Activated CD8-positive, alpha-beta memory T cell treated with anti-CD3 and anti-CD28 coated beads for 24 hours (primary cell): ENCODE results near the gene AK8.

Experiments used
- DNase-seq: peaks from one replicate; pipeline ENCODE4 v3.0.0-alpha.2; 2020

AK8 gene

DNA sequence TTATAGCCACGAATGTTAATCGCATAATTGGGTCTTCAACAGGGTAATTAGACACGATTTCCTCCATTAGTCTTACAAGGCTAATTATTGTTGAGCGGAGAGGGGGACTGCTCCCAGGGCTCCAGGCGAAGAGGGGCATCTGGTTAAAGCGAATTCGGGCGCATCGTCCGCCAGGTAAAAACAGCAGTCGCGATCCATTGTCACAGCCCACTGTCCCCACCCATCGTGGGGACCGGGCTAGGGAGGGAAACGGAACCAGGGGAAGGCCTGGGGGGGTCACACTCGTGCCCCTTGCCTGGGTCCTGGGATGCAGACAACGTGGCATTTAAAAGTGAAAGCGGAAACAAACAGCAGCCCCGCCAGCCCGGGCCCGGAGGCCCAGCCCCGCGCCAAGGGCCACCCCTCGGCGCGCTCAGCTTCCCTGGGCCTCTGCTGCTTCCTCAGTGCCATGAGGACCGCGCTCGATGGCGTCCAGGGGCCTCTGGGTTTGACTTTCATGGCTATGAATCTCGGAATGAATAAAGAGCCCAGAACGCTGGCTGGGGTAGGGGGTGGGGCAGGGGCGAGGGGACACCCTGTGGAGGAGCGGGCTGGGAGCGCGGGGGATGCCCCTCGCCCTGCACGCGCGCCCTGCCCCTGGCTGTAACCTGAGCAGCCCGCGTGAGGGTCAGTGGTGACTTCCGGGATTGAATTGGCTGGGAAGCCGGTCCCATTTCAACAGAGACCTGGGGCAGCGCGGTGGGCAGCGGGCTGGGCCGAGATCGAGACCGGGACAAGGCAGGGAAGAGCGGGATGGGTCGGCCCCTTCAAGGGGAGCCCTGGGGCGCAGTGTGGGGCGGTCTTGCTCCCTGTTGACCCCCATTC, 107.9 kb downstream of the AK8 start:
- peak; percentile 89 for DNase-seq

DNA sequence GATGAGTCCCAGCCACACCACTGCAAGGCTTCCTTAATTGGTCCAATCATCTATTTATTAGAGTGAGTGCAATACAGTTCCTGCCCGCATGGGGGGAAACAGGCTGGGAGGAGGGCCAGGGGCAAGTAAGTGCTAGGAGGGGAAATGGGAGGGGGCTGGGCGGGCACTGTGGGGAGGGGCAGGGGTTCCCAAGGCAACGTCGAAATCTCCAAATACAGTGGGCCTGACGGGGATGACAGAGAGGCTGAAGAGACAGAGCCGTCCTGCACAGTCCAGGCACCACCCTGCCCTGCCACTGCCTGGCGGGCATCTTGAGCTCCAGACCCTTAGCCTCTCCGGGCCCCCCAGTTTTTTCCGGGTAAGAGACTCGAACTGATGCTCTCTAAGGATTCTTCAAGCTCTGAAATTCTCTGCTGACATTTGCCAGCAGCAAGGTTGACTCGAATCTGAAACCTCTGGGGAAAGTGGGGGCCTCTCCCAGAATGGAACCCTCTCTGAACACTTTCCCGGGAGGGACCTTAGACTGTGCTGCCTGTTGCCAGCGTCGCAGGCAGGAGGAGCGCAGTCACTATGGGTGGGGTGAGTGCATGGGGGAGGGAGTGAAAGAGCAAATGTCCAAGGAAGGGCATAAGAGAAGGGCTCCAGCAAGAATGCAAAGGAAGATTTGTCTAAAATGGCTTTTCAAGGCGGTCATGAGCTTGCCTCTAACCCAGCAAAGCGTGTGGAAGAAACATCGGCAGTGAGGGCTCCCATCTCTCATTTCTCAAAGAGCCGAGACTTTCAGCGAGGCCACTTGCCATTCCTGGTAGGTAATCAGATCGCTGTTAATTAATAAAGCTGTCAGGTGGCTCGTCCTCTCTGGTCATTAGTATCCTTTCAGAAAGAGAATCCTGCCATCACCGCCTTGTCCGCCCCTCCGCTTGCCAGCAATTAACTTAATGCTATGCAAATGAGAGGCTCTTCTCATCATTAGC, 108.9 kb downstream of the AK8 start:
- peak; percentile 79 for DNase-seq

DNA sequence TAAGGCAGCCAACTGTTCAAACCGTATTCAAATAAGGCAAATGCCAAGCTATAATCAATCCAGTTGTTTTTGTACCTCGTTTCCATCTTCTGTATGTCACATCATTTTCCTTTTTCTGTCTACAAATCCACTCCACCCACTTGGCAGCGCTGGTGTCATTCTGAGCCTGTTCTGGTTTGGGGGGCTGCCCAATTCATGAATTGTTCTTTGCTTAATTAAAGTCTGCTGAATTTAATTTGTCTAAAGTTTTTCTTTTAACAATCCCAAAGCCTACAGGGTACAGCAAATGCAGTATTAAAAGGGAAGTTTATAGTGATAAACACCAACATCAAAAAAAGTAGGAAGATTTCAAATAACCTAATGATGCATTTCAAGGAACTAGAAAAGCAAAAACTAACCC, 114.5 kb downstream of the AK8 start:
- no peak for DNase-seq

DNA sequence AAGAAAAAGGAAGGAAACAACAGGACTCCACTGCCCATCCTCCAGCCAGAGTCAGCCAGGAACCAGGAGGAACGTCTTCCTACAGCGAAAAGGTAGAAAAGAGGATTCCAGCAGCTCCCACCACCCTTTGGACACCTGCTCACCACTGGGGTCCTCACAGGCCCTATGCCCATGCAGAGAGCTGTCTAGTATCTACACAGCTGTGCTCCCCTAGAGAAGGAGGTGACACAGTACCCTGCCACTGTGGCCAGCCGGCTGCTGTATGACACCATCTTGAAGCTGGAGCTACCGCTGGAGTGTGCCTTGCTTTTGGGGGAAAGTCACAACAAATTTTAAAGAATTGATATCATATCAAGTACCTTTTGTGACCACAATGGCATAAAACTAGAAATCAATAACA, 115.2 kb downstream of the AK8 start:
- DNase-seq, result no peak

DNA sequence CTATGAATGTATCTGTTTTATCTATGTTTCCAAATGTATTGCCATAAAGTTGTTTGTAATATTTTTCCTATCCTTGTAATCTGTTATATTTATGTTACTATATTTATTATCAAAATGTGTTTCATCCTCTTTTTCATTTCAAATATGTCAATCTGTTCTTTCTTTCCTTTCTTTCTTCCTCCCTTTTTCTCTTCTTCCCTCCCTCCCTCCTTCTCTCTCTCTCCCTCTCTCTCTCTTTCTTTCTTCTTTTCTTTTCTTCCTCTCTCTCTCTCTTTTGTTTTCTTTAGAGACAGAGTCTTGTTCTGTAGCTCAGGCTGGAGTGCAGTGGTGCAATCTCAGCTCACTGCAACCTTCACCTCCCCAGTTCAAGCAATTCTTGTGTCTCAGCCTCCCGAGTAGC, 116.5 kb downstream of the AK8 start:
- no peak for DNase-seq

DNA sequence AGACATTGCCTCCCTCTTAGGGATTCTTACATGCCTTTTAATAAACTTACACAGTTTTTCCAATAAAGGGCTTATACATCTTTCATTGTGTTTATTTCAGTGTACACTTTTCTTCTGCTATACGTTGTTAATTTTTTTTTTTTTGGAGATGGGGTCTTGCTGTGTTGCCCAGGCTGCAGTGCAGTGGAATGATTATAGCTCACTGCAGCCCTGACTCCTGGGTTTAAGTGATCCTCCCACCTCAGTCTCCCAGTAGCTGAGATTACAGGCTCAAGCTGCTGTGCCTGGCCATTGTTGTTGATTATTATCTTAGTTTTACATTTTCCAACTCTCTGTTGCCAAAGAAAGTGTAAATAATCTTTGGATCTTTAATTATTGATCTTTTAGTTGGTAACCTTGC, 118.0 kb downstream of the AK8 start:
- no peak for DNase-seq

DNA sequence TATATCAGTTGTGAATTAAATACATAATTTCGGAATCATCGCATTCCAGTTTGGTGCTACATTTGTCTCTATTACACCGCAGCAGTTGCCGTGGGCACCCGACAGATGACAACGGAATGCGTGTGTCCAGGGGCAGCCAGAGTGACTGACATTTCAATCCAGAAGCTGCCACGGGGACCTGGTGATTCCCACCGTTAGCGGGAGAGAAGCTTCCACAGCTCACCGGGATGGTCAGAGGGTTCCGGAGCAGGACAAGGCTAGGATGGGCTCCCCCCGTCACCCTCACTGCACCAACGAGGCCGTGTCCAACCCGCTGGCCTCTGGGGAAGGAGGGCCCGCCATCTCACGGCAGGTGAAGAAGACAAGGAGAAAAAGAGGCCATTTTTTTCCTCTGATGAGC, 121.1 kb downstream of the AK8 start:
- no peak for DNase-seq

DNA sequence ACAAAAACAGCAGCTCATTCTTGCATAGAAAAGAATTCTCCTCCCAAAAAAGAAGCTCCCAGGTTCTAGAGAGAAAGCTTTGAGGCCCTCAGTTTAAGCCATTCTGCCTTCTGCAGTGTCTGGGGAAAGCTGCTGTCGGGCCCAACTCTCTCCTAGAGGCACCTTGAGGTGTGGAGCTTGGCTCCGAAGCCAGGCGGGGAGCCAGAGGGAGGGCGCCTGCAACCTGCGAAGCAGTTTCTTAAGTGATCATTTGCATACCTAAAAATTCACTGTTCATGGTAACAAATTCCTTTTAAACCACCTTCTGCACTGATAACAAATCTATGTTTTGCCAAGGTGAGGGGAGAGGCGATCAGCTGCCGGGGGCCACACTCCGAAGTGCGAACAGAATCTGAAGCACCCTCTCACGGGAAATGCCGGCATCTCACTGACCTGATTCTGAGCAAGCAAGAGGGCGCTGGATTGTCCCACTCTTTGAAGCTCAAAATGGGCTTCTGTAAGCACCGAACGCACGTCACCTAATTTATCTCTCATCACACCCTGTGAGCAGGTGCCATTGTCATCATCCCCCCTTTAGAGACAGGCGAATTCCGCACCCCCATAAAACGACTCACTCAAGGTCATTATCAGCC, 121.8 kb downstream of the AK8 start:
- no peak for DNase-seq

DNA sequence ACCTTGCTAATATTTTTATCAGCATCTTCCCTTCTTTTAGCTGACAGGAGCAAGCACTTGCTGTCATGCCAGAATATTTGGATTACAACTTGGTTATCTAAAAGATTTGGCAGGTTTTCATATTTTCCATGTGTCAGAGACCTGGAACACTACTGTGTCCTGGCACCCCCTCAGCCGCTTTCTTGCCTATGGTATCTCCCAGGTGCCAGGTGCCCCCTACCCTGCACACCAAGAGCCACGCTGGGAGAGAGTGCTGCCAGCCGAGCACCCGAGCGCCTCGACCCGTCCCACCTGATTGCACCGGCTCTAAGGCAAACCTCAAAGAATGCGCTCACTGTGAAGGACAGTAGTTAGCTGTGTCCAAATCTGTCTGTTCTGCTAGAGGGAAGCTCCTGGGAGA, 123.0 kb downstream of the AK8 start:
- no peak for DNase-seq

DNA sequence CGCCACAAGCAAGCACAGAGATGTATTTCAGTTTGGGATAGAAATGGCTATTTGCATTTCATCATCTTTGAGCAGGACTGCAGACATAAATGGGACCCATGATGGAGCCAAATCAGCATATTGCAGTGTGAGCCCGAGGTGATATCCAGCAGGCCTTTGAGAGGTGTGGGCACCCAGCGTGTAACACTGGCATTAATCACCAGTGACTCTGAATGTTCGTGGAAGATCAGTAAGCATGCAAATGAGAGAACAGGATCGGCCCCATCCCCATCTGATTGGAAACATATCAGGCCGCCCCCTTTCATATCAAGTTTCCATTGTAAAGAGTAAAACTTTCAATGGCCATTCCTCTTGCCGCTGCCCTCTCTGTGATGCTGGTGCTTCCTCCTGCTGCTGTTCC, 123.8 kb downstream of the AK8 start:
- no peak for DNase-seq

DNA sequence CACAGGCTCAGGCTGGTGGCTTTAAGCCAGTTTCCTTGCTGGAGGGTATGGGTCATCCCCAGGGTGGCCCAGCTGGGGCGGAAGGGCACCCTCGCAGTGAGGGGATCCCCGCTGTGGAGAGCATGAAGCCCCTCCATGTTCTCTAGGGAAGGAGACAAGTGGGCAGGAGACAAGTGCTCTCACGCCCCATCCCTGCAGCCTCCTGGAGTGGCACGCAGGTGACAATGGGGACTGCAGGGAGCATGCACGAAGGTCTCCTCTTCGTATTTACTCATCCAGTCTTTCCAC, 124.5 kb downstream of the AK8 start:
- DNase-seq, result no peak

DNA sequence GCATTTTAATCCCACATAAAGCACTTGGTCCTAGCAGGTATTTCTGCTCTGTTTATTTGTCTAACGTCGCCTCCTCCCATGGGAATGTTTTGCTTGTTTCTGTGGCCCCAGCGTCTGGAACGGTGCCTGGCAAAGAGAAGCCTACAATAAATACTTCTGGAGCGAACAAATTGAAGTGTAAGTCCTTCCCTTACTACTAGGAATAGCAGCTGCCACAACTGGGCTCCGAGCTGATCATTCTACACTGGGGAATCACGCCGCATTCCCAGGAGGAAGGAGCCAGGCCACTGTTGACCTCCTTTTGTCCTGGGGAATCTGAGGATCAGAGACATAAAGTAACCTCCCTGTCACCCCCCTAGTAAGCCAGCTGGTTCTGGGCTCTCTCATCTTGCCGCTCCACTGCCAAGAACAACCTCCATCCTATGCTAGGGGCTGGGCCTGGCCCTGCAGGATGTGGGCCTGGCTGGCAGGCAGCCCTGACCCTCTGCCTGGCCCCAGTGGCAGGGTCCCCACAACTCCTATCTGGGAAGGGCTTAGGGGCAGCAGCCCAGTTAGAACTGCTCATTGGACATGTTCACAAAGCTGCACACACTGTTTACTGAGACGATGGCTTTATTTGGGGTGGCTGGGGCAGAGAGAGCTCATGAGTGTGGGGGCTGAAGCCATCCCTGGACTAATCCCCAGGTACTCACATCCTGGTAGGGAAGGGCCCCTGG, 125.0 kb downstream of the AK8 start:
- DNase-seq, result peak; percentile 49

DNA sequence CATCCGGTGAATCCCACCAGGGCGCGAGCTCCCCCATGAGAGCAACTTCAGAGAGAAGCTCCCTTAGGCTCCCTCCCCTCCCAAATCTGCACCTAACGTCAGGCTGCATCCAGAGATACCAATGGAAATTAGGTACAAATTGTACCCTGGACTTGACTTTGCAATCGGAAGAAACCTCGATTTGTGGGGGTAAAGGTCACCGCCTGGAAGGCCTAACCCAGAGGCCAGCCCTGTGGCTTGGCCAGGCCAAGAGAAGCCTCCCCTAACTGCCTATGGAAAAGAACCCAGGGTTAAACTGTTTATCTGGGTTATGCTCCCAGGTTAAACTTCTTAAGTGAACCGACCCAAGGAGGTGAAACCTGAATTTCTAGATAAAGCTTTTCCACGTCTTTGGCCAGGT, 127.4 kb downstream of the AK8 start:
- DNase-seq, result no peak

DNA sequence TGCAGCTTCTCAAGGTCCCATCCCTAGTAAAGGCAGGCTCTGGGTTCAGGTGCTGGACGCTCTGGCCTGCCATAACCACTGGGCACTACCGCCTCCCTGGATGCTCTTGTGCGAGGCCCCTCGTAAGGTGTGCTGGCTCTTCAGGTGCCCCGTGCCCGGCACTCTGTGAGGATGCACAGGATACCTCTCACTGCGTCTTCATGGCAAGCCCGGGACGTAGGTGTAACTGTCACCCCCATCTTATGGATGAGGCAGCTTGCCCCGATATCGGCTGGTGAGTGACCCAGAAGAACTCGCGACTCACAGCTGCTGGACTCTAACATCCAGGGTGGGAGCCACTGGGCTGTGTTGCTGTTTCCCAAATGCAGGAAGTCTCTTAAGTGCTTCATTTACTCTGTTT, 128.8 kb downstream of the AK8 start:
- peak; percentile 30 for DNase-seq

DNA sequence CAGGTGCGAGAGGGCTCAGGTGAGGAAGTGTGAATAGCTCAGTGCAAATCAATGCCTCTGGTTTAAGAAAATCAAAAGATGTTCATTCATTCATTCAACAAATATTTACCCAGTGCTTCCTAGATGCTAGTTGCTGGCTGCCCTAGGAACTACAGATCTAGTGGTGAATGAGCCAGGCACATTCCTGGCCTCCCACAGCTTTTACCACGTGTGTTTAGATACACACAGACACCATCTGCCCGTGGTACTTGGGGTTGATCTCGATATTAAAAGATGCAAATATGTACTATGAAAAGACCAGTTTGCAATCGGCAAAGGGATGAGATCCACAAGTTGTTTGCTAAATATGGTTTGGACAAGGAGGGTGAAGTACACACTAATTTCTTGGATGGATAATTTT, 129.6 kb downstream of the AK8 start:
- DNase-seq, result peak; percentile 26

DNA sequence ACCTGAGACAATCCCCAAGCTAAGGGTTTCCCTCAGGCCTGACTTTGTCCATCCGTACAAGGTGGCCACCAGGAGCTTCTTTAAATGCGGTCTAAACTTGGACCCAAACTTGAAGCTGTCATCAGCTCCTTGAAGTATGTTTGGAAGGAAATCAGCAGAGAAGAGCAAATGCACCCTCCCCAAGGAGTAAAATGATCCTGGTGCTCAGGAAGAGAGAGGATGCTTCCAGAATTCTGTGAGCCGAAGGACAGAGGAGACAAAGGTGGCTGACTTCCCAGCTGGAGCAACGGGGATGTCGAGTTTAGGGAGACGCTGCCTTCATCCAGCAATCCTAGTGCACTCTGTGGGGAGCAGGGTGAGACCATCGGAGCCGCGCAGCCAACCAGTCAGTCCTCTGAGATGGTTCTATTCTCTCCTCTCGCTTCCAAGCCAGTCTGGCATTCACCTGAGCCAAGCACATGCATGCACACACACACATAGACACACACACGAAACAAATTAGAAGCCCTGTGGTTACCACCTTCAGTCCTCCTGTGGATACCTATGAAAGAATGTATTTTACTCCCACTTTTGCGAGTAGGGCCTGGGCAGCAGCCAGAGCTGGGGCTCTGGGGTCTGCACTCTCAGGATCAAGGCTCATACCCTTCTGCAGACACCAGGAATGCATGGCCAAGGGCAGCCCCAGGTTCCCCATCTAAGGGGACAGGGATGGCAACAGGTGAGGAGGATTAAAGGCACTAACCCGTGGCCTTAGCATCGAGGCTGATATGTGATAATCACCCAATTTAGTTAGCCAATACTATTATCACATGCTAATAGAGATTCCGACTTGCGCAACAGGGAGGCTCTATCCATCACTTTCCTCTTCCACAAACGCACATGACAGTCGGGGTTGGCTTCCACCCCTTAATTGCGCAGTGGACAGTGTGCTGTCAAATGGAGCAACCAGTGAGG, 132.1 kb downstream of the AK8 start:
- peak; percentile 30 for DNase-seq

DNA sequence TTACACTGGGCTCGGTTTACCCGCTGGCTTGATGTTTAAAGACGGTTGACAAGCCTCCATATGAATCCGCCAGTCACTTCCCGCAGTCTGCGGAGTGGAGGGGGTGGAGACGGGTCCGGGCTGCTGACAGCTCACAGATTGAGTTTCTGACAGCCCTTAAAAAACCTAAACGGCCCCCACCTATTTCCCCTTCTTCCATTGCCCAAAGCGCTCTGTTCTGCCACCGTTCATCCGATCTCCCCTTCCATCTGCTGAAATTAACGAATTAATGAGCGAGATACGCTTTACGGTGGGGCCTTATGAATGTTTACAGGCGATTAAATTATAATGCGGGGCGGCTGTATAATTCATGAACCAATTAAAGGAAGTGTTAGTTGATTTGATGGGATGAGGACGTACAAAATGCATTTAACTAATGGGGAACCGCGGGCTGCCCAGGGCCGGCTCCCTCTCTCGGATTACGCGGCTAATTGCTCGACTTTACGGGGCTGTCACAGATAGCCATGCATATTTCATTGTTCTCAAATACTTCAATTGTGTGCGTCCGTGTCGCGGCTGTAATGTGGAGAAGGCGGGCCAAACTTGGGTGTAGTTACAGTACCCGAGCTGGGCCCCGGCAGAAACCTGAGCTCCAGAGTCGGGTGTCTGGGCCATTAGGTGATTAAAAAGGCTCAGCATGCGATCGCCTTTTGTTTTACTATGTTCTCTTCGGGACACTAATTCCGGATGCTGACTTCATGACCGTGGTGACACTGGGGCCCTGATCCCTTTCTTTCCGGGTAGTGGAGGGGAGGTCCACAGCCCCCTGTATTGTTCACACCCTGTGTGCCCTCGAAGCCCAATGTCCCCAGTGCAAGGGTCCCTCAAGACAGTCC, 133.0 kb downstream of the AK8 start:
- no peak for DNase-seq

DNA sequence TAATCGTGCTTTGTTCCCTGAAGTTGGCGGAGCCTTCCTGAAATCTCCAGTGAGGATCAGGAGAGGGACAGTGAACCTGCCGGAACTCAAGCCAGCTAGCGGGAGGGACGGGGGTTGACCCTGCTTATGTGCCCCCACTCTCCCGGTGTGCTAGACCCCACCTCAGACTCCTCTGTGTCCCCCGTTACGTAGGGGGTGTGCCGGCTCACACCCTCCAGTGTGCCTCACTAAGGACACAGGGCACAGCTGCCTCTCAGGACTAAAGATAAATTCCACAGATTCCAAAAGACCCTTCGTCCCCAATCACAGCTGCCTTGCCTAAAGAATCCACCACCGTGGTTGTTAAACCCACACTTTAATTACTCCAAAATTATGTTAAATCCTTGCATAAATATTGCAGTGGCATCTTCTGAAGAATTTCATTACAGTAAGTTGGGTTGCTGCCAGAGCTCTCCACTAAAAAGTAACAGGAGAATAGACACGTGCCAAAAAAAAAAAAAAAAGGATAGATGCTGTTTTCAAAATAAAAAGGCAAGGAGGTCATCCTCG, 134.1 kb downstream of the AK8 start:
- DNase-seq, result no peak

DNA sequence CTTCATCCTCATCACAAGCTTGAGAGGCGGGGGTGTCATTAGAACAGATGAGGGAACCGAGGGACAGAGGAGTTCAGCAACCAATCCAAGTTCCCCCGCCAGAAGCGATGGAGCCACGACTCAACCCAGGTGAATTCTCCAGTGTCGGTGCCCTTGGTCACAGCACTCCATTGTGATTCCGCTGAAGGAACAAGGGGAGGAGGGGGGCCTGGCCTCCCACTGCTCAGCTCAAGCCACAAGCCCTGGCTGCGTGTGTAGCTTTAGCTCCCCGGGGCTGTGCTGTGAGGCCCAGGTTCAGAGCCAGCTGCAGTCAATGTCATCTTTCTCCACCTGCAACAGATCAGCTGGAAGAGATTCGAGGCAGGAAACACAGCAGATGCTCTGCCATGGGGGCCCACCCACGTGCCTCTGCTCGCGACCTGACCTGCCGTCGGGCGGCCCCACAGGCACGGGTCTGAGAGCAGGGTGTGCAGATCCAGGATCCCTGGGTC, 135.2 kb downstream of the AK8 start:
- DNase-seq, result no peak
